Fibroblast of the aortic adventitia (primary cell): ENCODE data around the gene ZNF598. TPM values are rescaled to one million over a fixed set of nuclear protein-coding genes. Genes with fewer than 3 reads are reported as not detected.

Source experiments
- DNase-seq: peaks from one replicate; pipeline ENCODE4 v3.0.0-alpha.2; 2010; ENCODE audit warnings: low read depth
- H3K4me3 ChIP-seq: 2 replicates; pipeline ENCODE4 v1.5.1; 2011; ENCODE audit warnings: low read depth, mild to moderate bottlenecking, control low read depth, low read length, moderate library complexity
- CTCF ChIP-seq: IDR thresholded peaks from 2 replicates; pipeline ENCODE4 v1.5.1; 2011; ENCODE audit warnings: mild to moderate bottlenecking, low read length, control low read depth, inconsistent platforms; ENCODE audit not compliant: insufficient read depth
- total RNA-seq: library from RNA; depleted of rRNA; stranded (reverse); fragments of >200 nt; gene quantifications from 2 replicates; pipeline ENCODE4 v1.2.3, GENCODE V29; 2012; ENCODE audit warnings: low replicate concordance

ZNF598 gene
- total RNA-seq, 1 donor: 18.8 TPM

GRCh38 chr16:1992704-1993317 lies 16.8 kb downstream of the ZNF598 start:
- H3K4me3 ChIP-seq: no peak overlapping the region
- TF ChIP-seq CTCF: no peak
- DNase-seq: no peak

- peak; percentile 88 for DNase-seq
- TF ChIP-seq CTCF: no peak
- H3K4me3 ChIP-seq: peak overlapping the region; percentile 54
Observed at GRCh38 chr16:1991948-1992703, 17.5 kb downstream of the ZNF598 start.

GRCh38 chr16:1991588-1991947 lies 18.1 kb downstream of the ZNF598 start:
- TF ChIP-seq CTCF: no peak
- H3K4me3 ChIP-seq: peak overlapping the region; percentile 54
- DNase-seq: no peak

- no peak for TF ChIP-seq CTCF
- no peak overlapping the region for H3K4me3 ChIP-seq
- DNase-seq: no peak
Observed at GRCh38 chr16:1991135-1991551, 18.5 kb downstream of the ZNF598 start.

- peak overlapping the region; percentile 28 for H3K4me3 ChIP-seq
- DNase-seq: no peak
- no peak for TF ChIP-seq CTCF
Observed at GRCh38 chr16:1990351-1991134, 19.1 kb downstream of the ZNF598 start.

GRCh38 chr16:1990101-1990350 lies 19.6 kb downstream of the ZNF598 start:
- no peak for TF ChIP-seq CTCF
- no peak for DNase-seq
- peak overlapping the region; percentile 41 for H3K4me3 ChIP-seq
